Measurements from ENCODE around the gene FXYD2.

FXYD2 gene

GRCh38 chr11:117839936-117840813 lies 15.6 kb upstream of the FXYD2 start:
- DNase-seq (ENCODE audit: extremely low spot score), result no peak
- ChIA-PET CTCF (interaction anchor here (0.8 to 12.1 kb wide), 5 partner anchors 9 to 212 kb away, joined by 4 to 169 read pairs (median 5); no protein-coding TSS in a partner anchor), POLR2A (no interaction called here)
- TF ChIP-seq CTCF (IDR thresholded peaks at IDR 0.05; ENCODE audit: control extremely low read depth, extremely low read depth, low read depth, missing control alignments), result no peak

- TF ChIP-seq CTCF (IDR thresholded peaks at IDR 0.05; ENCODE audit: control extremely low read depth, extremely low read depth, low read depth, missing control alignments), result no peak
- DNase-seq (ENCODE audit: extremely low spot score), result no peak
- ChIA-PET CTCF (interaction anchor here (1.3 to 12.1 kb wide), 2 partner anchors 107 to 213 kb away, joined by 4 to 169 read pairs; no protein-coding TSS in a partner anchor), POLR2A (no interaction called here)
These were observed 14.9 kb upstream of the FXYD2 start for GRCh38 chr11:117839380-117839881.

- DNase-seq (ENCODE audit: extremely low spot score), result no peak
- CTCF ChIA-PET, result interaction anchor here (12.1 kb wide), 1 partner anchor 108 kb away, joined by 169 read pairs; no protein-coding TSS in a partner anchor
- POLR2A ChIA-PET, result no interaction called here
These were observed 14.4 kb upstream of the FXYD2 start for GRCh38 chr11:117838901-117839300.

GRCh38 chr11:117837791-117838190 lies 13.2 kb upstream of the FXYD2 start:
- ChIA-PET CTCF (interaction anchor here (12.1 kb wide), 1 partner anchor 109 kb away, joined by 169 read pairs; no protein-coding TSS in a partner anchor), POLR2A (no interaction called here)
- TF ChIP-seq CTCF (IDR thresholded peaks at IDR 0.05; ENCODE audit: control extremely low read depth, extremely low read depth, low read depth, missing control alignments), result no peak
- no peak for DNase-seq (ENCODE audit: extremely low spot score)

More at GRCh38 chr11:117838901-117839300, 14.4 kb upstream of the FXYD2 start:
- TF ChIP-seq CTCF (IDR thresholded peaks at IDR 0.05; ENCODE audit: control extremely low read depth, extremely low read depth, low read depth, missing control alignments), result no peak

- no peak for TF ChIP-seq CTCF (IDR thresholded peaks at IDR 0.05; ENCODE audit: control extremely low read depth, extremely low read depth, low read depth, missing control alignments)
- POLR2A ChIA-PET, result no interaction called here
- DNase-seq (ENCODE audit: extremely low spot score), result no peak
- CTCF ChIA-PET, result no interaction called here
These were observed 12.7 kb upstream of the FXYD2 start for GRCh38 chr11:117837070-117837776.

Data from GM10248 (cell line).